Measurements from ENCODE around the gene GCAT.
"Not testable (repeated sequence)": the region's sequence is repeated elsewhere in the genome, so short reads cannot be mapped to it uniquely, and the experiment has no call there.

The GCAT gene

DNA sequence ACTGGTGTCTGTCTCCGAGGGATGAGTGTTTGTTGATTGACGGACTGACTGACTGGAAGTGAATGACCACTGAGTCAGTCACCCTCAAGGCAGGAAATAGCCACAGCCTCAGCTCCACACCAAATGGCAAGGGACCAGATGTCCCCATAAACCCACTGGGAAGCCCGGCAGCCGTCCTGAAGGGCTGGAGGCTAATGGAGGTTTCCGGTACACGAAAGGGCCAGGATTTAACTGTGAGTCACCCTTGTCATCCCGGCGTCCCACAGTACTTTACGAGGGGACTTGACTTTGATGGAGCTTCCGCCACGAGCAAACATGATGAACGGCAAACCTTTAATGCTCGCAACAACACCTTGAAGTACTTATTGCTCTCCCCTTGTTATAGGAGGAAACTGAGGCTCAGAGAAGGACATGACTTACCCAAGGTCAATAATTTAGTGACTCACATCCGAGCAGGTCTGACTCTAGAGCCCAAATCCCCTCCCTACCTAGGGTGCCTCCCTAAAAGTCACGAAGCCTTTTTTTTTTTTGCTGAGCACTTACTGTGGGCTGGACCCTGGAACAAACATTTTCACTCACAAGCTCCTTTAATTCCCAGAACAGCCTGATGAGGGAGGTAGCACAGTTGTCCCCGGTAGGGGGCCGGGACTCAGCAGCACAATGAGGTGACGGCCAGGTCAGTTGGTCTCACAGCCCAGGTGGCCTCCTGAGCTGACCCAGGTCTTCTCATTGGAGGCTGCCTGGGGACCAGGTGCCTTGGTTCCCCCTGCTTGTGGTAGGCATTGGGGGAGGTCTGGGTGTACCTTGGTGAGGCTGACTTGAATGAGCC is 25.2 kb upstream of the GCAT start:
- no peak for DNase-seq

DNA sequence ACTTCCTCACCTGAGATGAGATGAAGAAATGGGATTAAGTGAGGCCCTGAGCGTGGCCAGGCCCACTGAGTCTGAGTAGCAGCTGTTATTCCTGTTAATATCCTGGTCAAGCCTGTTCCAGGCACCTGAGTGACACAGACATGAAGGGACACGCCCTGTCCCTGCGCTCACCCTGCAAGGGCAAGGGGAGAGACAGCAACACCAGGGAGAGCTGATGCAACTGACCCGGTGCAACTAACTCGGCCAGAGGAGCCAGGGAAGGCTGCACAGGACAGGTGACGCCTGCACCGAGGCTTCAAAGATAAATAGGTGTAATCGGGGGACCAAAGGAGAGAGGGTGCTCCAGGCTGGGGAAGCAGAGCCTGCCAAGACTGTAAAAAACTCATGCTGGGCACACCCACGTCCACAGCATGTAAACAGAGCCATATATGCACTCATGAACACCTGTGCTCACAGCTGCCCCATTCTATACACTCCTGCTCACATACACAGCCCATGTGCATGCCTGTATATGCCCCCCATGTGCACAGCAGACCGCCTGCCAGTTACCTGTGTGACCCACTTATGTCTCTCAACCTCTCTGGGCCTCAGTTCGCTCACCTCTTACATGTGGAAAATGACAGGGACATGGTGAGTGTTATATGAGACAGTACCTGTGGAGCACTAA is 22.8 kb upstream of the GCAT start:
- DNase-seq, result no peak

DNA sequence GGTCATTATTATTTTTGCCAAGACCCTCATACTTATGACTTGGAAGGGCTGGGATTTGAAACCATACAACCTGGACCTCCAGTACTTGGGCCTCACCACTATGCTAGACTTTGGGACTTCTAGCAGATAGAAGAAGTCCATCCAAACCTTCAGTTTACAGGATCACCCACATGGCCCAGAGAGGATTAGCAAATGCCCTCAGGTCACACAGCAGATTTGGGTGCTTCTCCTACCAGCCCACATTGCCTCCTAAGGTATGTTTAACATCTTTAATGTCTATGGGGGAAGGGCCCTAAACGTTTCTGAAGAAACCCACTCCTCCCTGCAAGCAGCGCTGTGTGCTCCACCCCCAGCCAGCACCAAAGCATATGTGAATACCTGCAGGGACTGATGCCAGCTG is 17.5 kb upstream of the GCAT start:
- DNase-seq, result no peak

DNA sequence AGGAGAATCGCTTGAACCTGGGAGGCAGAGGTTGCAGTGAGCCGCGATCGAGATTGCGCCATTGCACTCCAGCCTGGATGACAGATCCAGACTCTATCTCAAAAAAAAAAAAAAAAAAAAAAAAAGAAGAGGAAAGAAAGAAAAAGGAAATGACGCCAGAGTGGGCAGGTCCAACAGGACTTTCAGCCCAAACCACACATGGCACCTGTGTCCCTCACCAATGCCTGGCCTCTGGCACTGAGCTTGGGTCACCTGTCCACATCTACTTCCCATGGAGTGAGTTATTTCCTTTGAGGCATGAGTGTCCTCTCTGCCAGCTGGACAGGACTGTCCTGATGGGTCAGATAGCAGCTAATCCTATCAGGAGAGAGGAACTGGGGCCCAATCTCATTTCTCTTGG is 15.2 kb upstream of the GCAT start:
- DNase-seq, result no peak

DNA sequence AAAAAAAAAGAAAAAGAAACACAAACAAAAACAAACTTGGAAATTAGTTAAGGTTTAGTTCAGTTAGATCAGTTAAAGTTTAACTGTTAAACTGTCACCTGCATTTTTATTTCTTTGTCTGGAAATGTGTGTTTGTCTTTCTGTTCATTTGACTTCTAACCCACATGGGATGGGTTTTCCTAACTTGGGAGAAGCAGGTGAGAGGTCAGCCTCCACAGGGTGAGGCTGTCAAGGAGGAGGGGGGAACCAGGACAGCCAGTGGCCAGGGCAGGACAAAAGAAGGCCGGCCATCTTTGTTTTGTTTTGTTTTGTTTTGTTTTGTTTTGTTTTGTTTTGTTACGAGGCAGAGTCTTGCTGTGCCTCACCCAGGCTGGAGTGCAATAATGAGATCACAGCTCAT is 13.4 kb upstream of the GCAT start:
- no peak for DNase-seq

DNA sequence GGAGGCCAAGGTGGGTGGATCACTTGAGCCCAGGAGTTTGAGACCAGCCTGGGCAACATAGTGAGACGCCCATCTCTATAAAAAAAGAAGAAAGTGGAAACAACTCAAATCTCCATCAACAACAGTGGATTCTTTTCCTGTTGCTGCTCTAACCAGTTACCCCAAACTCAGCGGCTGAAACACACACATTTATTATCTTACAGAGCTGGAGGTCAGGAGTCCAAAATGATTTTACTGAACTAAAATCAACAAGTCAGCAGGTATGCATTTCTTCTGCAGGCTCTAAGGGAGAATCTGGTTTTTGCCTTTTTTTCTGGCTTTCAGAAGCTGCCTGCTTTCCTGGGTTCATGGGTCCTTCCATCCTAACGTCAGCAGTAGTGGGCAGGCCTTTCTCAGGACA is 11.7 kb upstream of the GCAT start:
- no peak for DNase-seq

DNA sequence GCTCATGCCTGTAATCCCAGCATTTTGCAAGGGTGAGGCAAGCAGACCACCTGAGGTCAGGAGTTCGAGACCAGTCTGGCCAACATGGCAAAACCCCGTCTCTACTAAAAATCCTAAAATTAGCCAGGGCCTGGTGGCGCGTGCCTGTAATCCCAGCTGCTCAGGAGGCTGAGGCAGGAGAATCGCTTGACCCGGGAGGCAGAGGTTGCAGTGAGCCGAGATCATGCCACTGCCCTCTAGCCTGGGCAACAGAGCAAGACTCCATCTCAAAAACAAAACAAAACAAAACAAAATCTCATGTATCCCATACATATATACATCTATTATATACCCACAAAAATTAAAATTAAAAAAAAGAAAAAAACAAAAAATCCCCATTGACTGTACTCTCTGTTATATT is 10.5 kb upstream of the GCAT start:
- DNase-seq, result not testable (repeated sequence)

DNA sequence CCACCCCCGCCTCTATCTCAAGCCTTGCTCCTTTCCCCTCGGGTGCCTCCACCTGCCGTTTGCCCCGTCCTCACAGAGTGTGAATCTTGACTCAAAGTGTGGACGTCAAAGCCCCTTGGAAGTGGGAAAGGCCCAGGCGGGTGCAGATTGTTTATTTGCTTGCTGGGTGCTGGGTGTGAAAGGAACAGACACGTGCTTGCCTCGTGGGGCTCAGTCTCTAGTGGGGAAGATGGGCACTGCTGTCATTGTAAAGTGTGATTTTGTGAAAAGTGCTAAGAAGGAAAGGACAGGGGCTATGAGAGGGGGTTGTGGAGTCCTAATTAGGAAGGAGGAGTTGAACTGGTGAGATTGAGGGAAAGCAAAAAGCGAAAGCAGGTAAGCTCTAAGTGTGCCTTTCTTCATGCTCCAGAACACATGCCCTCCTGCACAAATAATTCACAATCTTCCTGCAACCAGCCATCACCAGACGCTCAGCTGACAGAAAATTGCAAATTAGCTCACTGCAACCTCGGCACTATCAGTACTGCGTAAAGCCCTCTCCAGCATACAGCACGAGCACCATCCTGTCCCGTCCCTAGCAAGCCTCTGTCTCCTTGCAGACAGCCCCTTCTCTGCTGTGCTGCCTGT is 9.7 kb upstream of the GCAT start:
- DNase-seq, result no peak

DNA sequence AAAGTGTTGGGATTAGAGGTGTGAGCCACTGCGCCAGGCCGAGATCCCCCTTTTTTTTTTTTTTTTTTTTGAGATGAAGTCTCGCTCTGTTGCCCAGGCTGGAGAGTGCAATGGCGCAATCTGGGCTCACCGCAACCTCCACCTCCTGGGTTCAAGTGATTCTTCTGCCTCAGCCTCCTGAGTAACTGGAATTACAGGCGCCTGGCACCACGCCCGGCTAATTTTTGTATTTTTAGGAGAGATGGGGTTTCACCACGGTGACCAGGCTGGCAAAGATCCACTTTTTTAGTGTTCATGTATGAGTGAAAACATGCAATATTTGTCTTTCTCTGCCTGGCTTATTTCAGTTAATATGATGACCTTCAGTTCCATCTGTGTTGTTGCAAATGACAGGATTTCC is 7.8 kb upstream of the GCAT start:
- not testable (repeated sequence) for DNase-seq

DNA sequence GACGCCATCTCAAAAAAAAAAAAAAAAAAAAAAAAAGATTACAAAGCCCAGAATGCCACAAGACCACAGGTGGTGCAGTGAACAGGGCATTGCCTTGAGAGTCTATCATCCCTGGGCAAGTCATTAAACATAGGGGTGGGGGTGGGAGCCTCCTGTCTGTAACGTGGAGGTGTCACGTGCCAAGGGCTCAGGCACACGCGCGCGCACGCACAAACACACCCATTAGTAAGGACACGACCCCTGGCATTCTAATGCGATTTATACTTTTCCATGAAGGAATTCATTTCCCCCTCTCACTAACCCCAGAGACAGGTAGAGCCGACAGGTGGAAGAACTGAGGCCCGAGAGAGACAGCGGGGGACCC is 5.8 kb upstream of the GCAT start:
- no peak for DNase-seq

DNA sequence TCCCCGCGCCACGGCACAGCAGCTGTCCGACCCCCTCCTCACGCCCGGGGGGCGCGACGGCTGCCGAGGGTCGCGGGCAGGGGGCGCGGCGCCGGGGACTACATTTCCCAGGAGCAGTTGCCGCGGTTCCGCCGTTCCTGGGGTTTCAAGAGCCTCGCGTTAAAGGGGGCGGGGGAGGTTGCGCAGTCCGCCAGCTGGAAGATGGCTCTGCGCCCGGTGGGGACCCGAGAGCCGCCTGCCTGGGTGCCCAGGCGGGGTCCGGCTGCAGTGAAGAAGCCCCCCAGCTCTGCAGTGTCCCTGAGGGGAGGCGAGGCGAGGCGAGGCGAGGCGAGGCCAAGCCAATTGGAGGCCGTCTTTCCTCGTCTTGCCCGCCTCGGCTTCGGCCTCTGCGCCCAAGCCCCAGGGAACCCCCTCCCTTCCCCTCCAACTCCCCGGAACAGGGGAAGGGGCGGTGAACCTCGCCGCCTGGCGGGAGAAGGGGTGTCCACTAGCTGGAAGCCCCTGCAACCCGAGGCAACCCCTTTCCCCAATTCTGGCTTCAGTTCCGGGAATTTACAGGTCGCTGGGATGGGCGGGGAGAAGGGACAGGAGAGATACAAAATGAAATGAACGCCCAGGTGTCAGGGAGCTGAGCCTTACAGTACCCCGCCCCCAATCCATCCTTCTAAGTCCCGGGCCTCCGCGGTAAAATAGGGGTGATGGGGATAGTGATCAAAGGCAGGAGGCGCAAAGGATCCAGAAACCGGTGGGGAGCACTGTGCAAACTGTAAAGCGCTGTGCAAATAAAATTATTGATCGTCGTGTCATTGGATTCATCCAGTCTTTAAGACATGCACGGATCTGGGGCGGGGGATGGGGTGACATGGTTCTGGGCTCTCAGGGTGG is 5.2 kb upstream of the GCAT start:
- DNase-seq, result no peak

DNA sequence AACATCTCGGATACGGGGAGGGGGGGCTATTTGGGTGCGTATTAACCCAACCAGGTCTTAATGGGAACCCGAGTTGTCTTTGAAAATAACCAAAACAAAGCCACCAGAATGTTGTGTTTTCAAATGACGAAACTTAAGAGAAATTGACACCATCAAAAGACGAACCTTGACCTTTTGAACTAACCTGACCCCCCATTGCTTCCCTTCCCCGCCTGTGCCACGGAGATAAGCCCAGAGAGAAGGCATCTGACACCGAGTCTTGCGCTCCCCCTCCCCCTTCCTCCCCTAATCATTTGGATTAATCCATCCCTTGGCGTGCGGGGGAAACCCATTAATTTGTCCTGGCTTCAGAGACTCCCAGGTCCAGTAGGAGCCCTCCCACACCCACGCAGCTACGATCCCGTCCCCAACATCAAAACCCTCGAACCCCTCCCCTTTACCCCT is 4.5 kb upstream of the GCAT start:
- no peak for DNase-seq

DNA sequence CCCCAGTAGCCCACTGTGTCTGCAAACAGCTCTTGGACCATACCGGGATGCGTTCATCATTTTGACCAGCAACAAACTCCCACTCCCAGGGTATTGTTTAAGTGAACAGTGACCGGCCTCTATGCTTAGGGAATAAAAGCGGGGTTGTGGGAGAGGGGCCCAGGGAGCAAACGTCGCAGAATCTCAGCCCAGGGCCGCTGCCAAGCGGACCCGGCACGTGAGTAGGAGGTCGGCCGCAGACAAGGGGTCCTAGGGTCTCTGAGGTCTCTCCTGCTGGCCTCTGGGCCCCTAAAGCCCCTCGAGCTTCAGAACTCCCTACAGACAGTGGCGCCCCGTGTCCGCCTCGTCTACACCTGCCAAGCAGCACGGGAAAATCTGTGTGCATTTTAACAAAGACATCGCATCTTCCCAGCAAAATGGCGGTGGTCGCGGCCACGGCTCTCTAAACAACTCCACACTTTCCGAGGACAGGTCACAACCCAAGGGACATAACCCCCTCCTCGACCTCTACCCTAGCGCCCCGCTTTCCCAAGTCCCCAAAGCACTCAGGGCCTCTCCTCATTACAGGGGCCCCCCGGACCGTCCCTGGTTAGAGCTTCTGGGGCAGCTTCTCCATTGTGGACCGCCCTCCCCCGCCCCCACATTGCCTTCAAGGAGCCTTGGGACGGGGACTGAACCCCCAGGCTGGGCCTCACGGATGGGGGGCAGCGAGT is 3.9 kb upstream of the GCAT start:
- no peak for DNase-seq

DNA sequence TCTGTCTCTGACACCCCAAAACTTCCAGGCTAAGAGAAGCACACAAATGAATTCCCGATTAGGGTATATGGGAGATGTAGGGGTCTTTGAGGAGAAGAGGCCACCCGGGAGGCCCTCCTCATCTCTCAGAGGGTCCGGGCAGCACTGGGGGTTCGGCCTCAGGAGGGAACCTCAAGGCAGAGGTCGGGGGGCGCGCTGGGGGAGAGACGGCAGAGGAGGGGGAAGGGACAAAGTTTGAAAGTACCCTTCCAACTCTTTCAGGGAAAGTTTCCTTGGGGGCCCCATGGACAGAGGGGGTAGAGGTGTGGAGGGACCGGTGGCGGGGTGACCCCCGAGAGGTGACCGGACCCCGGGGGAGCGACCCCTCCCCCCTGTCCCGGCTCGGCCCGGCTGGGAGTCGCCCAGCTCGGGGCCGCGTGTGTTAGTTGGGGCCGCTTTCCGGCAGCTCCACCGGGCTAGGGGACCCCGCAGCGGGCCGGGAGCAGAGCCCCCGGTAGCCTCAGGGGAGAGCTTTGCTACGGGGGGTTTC is 3.3 kb upstream of the GCAT start:
- DNase-seq, result no peak

DNA sequence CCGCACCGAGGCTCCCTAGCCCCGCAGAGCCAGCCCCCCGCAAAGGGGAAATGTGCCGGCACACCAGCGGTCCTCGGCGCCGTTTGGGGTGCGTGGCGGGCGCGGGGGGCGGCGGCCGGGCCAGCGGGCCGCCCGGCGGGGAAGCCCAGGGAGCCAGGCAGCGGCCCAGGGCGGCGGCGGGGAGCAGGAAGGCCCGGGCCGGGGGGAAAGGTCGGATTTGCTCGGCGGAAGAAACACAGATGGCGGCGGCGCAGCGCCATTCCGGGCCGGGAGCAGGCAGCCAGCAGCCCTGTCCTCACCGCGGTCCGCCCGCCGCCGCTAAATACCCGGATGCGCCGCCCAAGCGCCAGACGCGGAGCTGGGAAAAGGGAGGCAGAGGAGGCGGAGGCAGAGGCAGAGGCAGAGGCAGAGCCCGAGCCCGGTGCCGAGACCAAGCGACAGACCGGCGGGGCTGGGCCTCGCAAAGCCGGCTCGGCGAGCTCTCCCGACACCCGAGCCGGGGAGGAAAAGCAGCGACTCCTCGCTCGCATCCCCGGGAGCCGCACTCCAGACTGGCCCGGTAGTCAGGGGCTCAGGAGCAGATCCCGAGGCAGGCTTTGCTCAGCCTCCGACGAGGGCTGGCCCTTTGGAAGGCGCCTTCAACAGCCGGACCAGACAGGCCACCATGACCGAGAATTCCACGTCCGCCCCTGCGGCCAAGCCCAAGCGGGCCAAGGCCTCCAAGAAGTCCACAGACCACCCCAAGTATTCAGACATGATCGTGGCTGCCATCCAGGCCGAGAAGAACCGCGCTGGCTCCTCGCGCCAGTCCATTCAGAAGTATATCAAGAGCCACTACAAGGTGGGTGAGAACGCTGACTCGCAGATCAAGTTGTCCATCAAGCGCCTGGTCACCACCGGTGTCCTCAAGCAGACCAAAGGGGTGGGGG is 2.6 kb upstream of the GCAT start:
- peak; percentile 77 for DNase-seq

DNA sequence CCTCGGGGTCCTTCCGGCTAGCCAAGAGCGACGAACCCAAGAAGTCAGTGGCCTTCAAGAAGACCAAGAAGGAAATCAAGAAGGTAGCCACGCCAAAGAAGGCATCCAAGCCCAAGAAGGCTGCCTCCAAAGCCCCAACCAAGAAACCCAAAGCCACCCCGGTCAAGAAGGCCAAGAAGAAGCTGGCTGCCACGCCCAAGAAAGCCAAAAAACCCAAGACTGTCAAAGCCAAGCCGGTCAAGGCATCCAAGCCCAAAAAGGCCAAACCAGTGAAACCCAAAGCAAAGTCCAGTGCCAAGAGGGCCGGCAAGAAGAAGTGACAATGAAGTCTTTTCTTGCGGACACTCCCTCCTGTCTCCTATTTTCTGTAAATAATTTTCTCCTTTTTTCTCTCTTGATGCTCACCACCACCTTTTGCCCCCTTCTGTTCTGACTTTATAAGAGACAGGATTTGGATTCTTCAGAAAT is 1.9 kb upstream of the GCAT start:
- no peak for DNase-seq

DNA sequence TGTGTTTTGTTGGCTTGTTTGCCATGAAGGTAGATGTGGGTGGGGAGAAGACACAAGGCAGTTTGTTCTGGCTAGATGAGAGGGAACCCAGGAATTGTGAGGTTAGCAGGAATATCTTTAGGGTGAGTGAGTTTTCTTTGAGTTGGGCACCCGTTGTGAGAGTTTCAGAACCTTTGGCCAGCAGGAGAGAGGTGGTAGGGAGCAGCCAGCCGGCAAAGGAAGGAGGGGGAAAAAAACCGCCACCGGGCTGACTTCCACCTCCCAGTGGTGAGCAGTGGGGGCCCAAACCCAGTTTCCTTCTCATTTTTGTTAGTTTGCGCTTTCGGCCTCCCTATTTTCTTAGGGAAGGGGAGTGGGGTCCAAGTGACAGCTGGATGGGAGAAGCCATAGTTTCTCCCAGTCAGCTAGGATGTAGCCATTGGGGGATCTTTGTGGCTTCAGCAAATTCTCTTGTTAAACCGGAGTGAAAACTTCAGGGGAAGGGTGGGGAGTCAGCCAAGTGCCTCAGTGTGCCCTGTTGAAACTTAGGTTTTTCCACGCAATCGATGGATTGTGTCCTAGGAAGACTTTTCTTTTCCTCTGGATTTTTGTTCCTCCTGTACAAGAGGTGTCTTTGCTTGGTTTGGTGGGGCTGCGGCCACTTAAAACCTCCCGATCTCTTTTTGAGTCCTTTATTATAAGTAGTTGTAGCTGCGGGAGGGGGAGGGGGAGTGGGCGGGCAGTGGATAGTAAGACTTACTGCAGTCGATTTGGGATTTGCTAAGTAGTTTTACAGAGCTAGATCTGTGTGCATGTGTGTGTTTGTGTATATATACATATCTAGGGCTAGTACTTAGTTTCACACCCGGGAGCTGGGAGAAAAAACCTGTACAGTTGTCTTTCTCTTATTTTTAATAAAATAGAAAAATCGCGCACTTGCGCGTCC is 1.1 kb upstream of the GCAT start:
- DNase-seq, result no peak

DNA sequence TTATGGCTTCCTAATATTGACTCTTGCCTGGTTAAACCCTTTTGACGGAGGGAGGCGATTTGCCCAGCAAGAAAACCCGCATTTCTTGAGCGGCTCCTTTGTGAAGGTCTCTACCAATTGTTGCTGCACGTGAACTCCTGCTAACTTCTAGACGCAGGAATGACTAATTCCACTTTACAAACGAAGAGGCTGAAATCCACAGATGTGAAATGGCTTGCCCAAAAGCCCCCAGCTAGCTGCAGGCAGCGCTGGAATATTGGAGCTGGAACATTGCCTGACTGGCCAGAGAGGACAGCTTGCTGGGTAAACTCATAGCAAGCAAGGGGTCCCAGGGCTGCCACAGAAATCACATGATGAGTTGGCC is 542 bp downstream of the GCAT start:
- DNase-seq, result no peak

DNA sequence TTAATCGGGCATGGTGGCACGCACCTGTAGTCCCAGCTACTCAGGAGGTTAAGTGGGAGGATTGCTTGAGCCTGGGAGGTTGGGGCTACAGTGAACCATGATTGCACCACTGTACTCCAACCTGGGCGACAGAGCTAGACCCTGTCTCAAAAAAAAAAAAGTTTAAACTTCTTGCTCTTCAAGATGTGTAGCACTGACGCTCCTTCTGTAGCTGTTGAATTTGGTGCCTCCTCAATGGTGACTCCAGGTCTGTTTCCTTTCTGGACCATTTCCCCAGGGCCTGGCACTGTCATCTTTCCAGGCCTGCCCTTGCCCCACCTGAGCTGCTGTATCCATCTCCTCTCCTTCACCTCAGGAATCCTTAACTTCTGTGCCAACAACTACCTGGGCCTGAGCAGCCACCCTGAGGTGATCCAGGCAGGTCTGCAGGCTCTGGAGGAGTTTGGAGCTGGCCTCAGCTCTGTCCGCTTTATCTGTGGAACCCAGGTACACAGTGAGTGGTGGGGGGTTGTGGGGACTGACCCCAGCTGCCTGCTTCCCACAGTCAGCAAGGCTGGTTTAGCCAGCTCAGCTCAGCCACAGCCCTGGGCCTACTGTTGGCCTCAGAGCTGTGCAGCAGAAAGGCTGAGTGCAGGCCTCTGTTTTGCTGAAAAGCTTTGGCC is 2.1 kb downstream of the GCAT start:
- no peak for DNase-seq
